HepG2 (cell line): ENCODE measurements around the gene PTGR1. TPM values are rescaled to one million over a fixed set of nuclear protein-coding genes. Genes with fewer than 3 reads are reported as not detected.

Experiments
- ATAC-seq: fragments of 200-7000 bp; cut with Tn5 transposase; 3 replicates; pipeline ENCODE4 v1.9.1; 2020; ENCODE audit warnings: mild to moderate bottlenecking, moderate library complexity
- BruUV-seq: library from RNA; stranded (reverse); fragments of 400-500 nt; replicated peaks from 2 replicates; lab custom pipeline; 2021; lab: Mats Ljungman, UMichigan
- CTCF ChIA-PET: fragments of 300-600 bp; formaldehyde crosslinking; extraction: SDS; loops from one replicate; lab custom pipeline; 2021; ENCODE audit warnings: low total read pairs, inconsistent platforms, low intra/inter-chr PET ratio; lab: Yijun Ruan, JAX
- POLR2A ChIA-PET: fragments of 350-600 bp; sonication (Branson Sonifier 250); formaldehyde crosslinking; loops from one replicate; lab custom pipeline; 2020; ENCODE audit warnings: antibody characterized with exemption, inconsistent platforms; lab: Yijun Ruan, JAX
- DNase-seq: peaks from one replicate; pipeline ENCODE4 v3.0.0-alpha.2; 2015; ENCODE audit warnings: low spot score
- FAIRE-seq: peaks from 3 replicates; lab custom pipeline; 2011; peaks lifted over from hg19 to GRCh38; lab: Jason Lieb, UNC
- H2AFZ ChIP-seq: one replicate; pipeline ENCODE4 v1.6.1; 2011; ENCODE audit warnings: low read length, inconsistent platforms
- H3K27ac ChIP-seq: fragments of 300-600 bp; 3 replicates; pipeline ENCODE4 v1.8.0; 2011; ENCODE audit warnings: mixed run types, mild to moderate bottlenecking, mixed read lengths, low read length, inconsistent platforms; ENCODE audit not compliant: insufficient read depth; ENCODE audit errors: extremely low read length
- H3K27me3 ChIP-seq, 2 experiments: fragments of 200-600 bp in 1 of 2; 2 replicates in 1 of 2; 3 replicates in 1 of 2; pipeline versions ENCODE4 v1.6.0 to v1.8.0; 2011; ENCODE audit warnings: low read length in 2 of 2, mild to moderate bottlenecking in 2 of 2, moderate library complexity in 2 of 2, inconsistent platforms in 1 of 2; ENCODE audit not compliant: insufficient read depth in 2 of 2, control insufficient read depth in 1 of 2
- H3K36me3 ChIP-seq, 2 experiments: fragments of 200-600 bp in 1 of 2; replicated peaks in 1 of 2; 2 replicates in 1 of 2; 3 replicates in 1 of 2; pipeline versions ENCODE4 v1.5.1 to v1.8.0; 2011; ENCODE audit warnings: low read length in 2 of 2, inconsistent platforms in 1 of 2; ENCODE audit not compliant: insufficient read depth in 2 of 2, control insufficient read depth in 1 of 2
- H3K4me1 ChIP-seq: 2 replicates; pipeline ENCODE4 v1.5.1; 2012; ENCODE audit warnings: low read length, inconsistent platforms; ENCODE audit not compliant: insufficient read depth
- H3K4me2 ChIP-seq: 2 replicates; pipeline ENCODE4 v1.6.0; 2011; ENCODE audit warnings: low read depth, low read length, inconsistent platforms
- H3K4me3 ChIP-seq, 3 experiments: fragments of 200-600 bp in 1 of 3; sonication (generic), shearing (Covaris generic) in 1 of 3; replicated peaks in 1 of 3; 2 replicates each; pipeline ENCODE4 v1.5.1; 2011 to 2016; ENCODE audit warnings: low read length in 3 of 3, inconsistent platforms in 2 of 3, low read depth in 2 of 3, mild to moderate bottlenecking in 2 of 3, control low read depth in 1 of 3, mixed read lengths in 1 of 3; ENCODE audit not compliant: insufficient read depth in 1 of 3
- H3K79me2 ChIP-seq: one replicate; pipeline ENCODE4 v1.6.1; 2011; ENCODE audit warnings: low read length, inconsistent platforms; ENCODE audit not compliant: insufficient read depth
- H3K9ac ChIP-seq: 2 replicates; pipeline ENCODE4 v1.6.0; 2011; ENCODE audit warnings: mild to moderate bottlenecking, low read depth, low read length, inconsistent platforms; ENCODE audit not compliant: insufficient read depth
- H3K9me3 ChIP-seq: 2 replicates; pipeline ENCODE4 v1.5.1; 2012; ENCODE audit warnings: mild to moderate bottlenecking, low read length
- H4K20me1 ChIP-seq: 2 replicates; pipeline ENCODE4 v1.6.0; 2011; ENCODE audit warnings: inconsistent platforms, mild to moderate bottlenecking, low read length, moderate library complexity; ENCODE audit not compliant: insufficient read depth
- SOX6 ChIP-seq, 2 experiments: fragments of 450-650 bp in 1 of 2; sonication (generic) in 1 of 2; formaldehyde crosslinking in 1 of 2; IDR thresholded peaks; 2 replicates each; pipeline versions ENCODE4 v1.4.0 to v1.6.1; 2017 to 2020; ENCODE audit warnings: antibody characterized with exemption in 1 of 2, mild to moderate bottlenecking in 1 of 2, missing genetic modification reagents in 1 of 2
- ZKSCAN8 ChIP-seq: IDR thresholded peaks from 2 replicates; pipeline ENCODE4 v1.6.1; 2016; ENCODE audit warnings: borderline replicate concordance, missing genetic modification reagents, missing compliant biosample characterization
- ZNF253 ChIP-seq: sonication (generic); formaldehyde crosslinking; IDR thresholded peaks from 2 replicates; pipeline ENCODE4 v1.8.0; 2022; ENCODE audit warnings: mild to moderate bottlenecking, missing genetic modification reagents, borderline replicate concordance
- WGBS: methylation state at CpG from one replicate; pipeline ENCODE4 v1.1.6; 2017; ENCODE audit warnings: low lambda C conversion rate; 5-methylcytosine and 5-hydroxymethylcytosine counted together
- in situ Hi-C: cut with HindIII; loops from 2 replicates; pipeline ENCODE4 v1.10.0; 2017; ENCODE audit warnings: low pct_unique_long_range_greater_than_20kb; ENCODE audit not compliant: extremely low pct_ligation_motif_present
- intact Hi-C: fragments of 100-400 bp; cut with micrococcal nuclease; formaldehyde crosslinking; loops from one replicate; pipeline ENCODE4 v1.10.0; 2022; ENCODE audit not compliant: unreplicated experiment
- polyA plus RNA-seq, 8 experiments: library from polyadenylated mRNA; depleted of rRNA in 3 of 8; stranded (reverse) in 7 of 8; unstranded in 1 of 8; fragments of >200 nt; fragmentation: Illumina TruSeq in 4 of 8; extraction: Trizol in 4 of 8; gene quantifications; 2 replicates each; pipeline versions ENCODE4 v1.2.1 to v1.2.3, GENCODE V29; 2011 to 2016; ENCODE audit warnings: low read depth in 4 of 8, missing spikeins in 1 of 8, mixed read lengths in 1 of 8; ENCODE audit not compliant: insufficient read depth in 1 of 8
- total RNA-seq, 5 experiments: library from RNA; depleted of rRNA; stranded (reverse); fragments of >200 nt; fragmentation: Illumina TruSeq; extraction: Trizol; gene quantifications; 2 replicates each; pipeline ENCODE4 v1.2.3, GENCODE V29; 2016; ENCODE audit warnings: low read depth in 1 of 5
- TF ChIP-seq, protein P1 (sequence below): sonication (generic); formaldehyde crosslinking; IDR thresholded peaks from 2 replicates; pipeline ENCODE4 v1.5.0; 2020; ENCODE audit warnings: mild to moderate bottlenecking, missing genetic modification reagents

PTGR1 gene
- total and polyA plus RNA-seq, 2 of the 13 experiments (the other 11 are each of a cell fraction or from before 2014, with no cell fraction given) = 6.0 to 15.8 TPM

GRCh38 chr9:111648066-111648465 lies 48.6 kb upstream of the PTGR1 start:
- Histone ChIP-seq H3K79me2 (no peaks in the 10 kb centered on the region), H3K4me3 (no peak overlapping the region), H3K36me3 (peaks cover 1 to 32% of the 10 kb centered on the region in 2 experiments; a peak in 3 of 5 replicates), H4K20me1 (no peaks in the 10 kb centered on the region), H3K27ac (no peak overlapping the region), H3K4me1 (peaks cover 16% of the 10 kb centered on the region), H3K4me2 (no peak overlapping the region), H2AFZ (no peak overlapping the region), H3K9ac (no peak overlapping the region), H3K27me3 (no peaks in the 10 kb centered on the region), H3K9me3 (no peaks in the 10 kb centered on the region)
- intact Hi-C loops (no loop called here), in situ Hi-C loops (no loop called here)
- DNase-seq = no peak
- TF ChIP-seq, protein P1, sequence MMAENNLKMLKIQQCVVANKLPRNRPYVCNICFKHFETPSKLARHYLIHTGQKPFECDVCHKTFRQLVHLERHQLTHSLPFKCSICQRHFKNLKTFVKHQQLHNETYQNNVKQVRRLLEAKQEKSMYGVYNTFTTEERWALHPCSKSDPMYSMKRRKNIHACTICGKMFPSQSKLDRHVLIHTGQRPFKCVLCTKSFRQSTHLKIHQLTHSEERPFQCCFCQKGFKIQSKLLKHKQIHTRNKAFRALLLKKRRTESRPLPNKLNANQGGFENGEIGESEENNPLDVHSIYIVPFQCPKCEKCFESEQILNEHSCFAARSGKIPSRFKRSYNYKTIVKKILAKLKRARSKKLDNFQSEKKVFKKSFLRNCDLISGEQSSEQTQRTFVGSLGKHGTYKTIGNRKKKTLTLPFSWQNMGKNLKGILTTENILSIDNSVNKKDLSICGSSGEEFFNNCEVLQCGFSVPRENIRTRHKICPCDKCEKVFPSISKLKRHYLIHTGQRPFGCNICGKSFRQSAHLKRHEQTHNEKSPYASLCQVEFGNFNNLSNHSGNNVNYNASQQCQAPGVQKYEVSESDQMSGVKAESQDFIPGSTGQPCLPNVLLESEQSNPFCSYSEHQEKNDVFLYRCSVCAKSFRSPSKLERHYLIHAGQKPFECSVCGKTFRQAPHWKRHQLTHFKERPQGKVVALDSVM (CRISPR knock-in tag) = 0 out of 2 replicates have a peak, but pooled peaks have one; percentile 24
- no peak for TF ChIP-seq SOX6 (IDR thresholded peaks at IDR 0.05)
- no peak for TF ChIP-seq SOX6 (CRISPR knock-in tag; IDR thresholded peaks at IDR 0.05)
- no peak for FAIRE-seq
- 95% methylated on average over 4 of the region's 4 CpGs for WGBS
- CTCF ChIA-PET = no interaction called here
- no peak for ATAC-seq
- POLR2A ChIA-PET = no interaction called here
- no TSS peak for BruUV-seq

GRCh38 chr9:111646417-111646816 lies 47.0 kb upstream of the PTGR1 start:
- intact Hi-C loops = no loop called here

More at GRCh38 chr9:111646417-111646816, 47.0 kb upstream of the PTGR1 start:
- in situ Hi-C loops = no loop called here
- no peak overlapping the region for H3K4me3 ChIP-seq
- H3K9me3 ChIP-seq = no peaks in the 10 kb centered on the region
- no peak overlapping the region for H3K27ac ChIP-seq
- ATAC-seq (no peak), DNase-seq (no peak), FAIRE-seq (no peak)
- H3K9ac ChIP-seq = no peak overlapping the region
- H3K36me3 ChIP-seq = peaks cover 1 to 37% of the 10 kb centered on the region in 2 experiments; a peak in 3 of 5 replicates
- no peaks in the 10 kb centered on the region for H3K27me3 ChIP-seq
- no peaks in the 10 kb centered on the region for H4K20me1 ChIP-seq
- TF ChIP-seq ZKSCAN8 (CRISPR knock-in tag) = no peak
- no peak for TF ChIP-seq ZNF253 (CRISPR knock-in tag)
- no peaks in the 10 kb centered on the region for H3K79me2 ChIP-seq
- no peak overlapping the region for H3K4me2 ChIP-seq
- CTCF ChIA-PET = no interaction called here
- no TSS peak for BruUV-seq
- POLR2A ChIA-PET = no interaction called here
- 76% methylated on average over 2 of the region's 2 CpGs for WGBS
- H2AFZ ChIP-seq = no peak overlapping the region
- peaks cover 20% of the 10 kb centered on the region for H3K4me1 ChIP-seq
